ENCODE data around the gene FCSK. TPM values are rescaled to one million over a fixed set of nuclear protein-coding genes. Genes with fewer than 3 reads are reported as not detected.

FCSK gene
- total RNA-seq, 2 experiments from 2014 or later: 8.7 to 9.6 TPM

GRCh38 chr16:70463235-70463634, 8.8 kb downstream of the FCSK start:
- H3K4me1 Mint-ChIP-seq: no peaks in the 10 kb centered on the region
- H3K4me3 Mint-ChIP-seq: no peak overlapping the region
- no peaks in the 10 kb centered on the region for H3K36me3 Mint-ChIP-seq
- no peaks in the 10 kb centered on the region for H3K27me3 Mint-ChIP-seq
- DNase-seq: no peak
- no peak overlapping the region for H3K27ac Mint-ChIP-seq
- H3K9me3 Mint-ChIP-seq: no peaks in the 10 kb centered on the region

GRCh38 chr16:70465999-70466804, 11.8 kb downstream of the FCSK start:
- Mint-ChIP-seq H3K27me3 (no peaks in the 10 kb centered on the region), H3K27ac (no peak overlapping the region), H3K4me3 (no peak overlapping the region), H3K36me3 (no peaks in the 10 kb centered on the region), H3K9me3 (no peaks in the 10 kb centered on the region), H3K4me1 (no peaks in the 10 kb centered on the region)
- DNase-seq: no peak

DNA sequence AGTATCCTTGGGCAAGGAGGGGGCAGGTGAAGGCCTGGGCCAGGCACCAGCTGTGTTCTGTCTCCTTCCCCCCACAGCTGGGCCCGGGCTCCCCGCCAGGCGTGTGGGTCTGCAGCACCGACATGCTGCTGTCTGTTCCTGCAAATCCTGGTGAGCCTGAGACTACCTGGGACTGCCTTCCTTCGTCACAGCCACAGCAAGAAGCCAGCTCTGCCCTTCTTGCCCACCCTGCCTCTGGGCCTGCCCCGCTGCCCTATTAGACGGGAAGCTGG, 12.3 kb downstream of the FCSK start:
- H3K4me1 Mint-ChIP-seq: no peaks in the 10 kb centered on the region
- H3K4me3 Mint-ChIP-seq: no peak overlapping the region
- H3K27me3 Mint-ChIP-seq: no peaks in the 10 kb centered on the region
- no peak for DNase-seq
- no peaks in the 10 kb centered on the region for H3K36me3 Mint-ChIP-seq
- H3K27ac Mint-ChIP-seq: no peak overlapping the region
- no peaks in the 10 kb centered on the region for H3K9me3 Mint-ChIP-seq

DNA sequence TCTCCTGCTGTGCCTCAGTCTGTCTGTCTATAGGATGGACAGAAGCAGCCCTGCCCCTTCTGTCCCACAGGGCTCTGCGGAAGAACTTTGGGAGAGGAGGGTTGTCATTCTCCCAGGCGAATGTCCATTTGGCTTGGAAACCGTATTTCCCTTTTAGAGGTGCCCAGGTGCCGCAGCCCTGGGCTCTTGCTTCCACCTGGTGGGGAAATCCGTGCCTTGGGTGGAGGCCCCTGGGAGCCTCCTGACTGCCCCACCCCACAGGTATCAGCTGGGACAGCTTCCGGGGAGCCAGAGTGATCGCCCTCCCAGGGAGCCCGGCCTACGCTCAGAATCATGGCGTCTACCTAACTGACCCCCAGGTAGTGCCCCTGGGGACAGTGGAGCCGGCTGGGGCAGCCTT, 12.7 kb downstream of the FCSK start:
- H3K9me3 Mint-ChIP-seq: no peaks in the 10 kb centered on the region
- no peaks in the 10 kb centered on the region for H3K27me3 Mint-ChIP-seq
- no peaks in the 10 kb centered on the region for H3K4me1 Mint-ChIP-seq
- H3K27ac Mint-ChIP-seq: no peak overlapping the region
- no peak for DNase-seq
- H3K36me3 Mint-ChIP-seq: no peaks in the 10 kb centered on the region
- H3K4me3 Mint-ChIP-seq: no peak overlapping the region

GRCh38 chr16:70467608-70468007, 13.2 kb downstream of the FCSK start:
- H3K27me3 Mint-ChIP-seq: no peaks in the 10 kb centered on the region
- DNase-seq: no peak
- H3K4me1 Mint-ChIP-seq: no peaks in the 10 kb centered on the region
- H3K36me3 Mint-ChIP-seq: no peaks in the 10 kb centered on the region
- H3K9me3 Mint-ChIP-seq: no peaks in the 10 kb centered on the region
- no peak overlapping the region for H3K4me3 Mint-ChIP-seq
- no peak overlapping the region for H3K27ac Mint-ChIP-seq

GRCh38 chr16:70468776-70469525, 14.6 kb downstream of the FCSK start:
- Mint-ChIP-seq H3K27me3 (no peaks in the 10 kb centered on the region), H3K36me3 (no peaks in the 10 kb centered on the region), H3K4me3 (no peak overlapping the region), H3K27ac (no peak overlapping the region), H3K4me1 (no peaks in the 10 kb centered on the region), H3K9me3 (no peaks in the 10 kb centered on the region)
- DNase-seq: no peak

GRCh38 chr16:70470141-70470926, 15.9 kb downstream of the FCSK start:
- Mint-ChIP-seq H3K4me1 (no peaks in the 10 kb centered on the region), H3K9me3 (no peaks in the 10 kb centered on the region), H3K27me3 (no peaks in the 10 kb centered on the region), H3K36me3 (no peaks in the 10 kb centered on the region), H3K4me3 (no peak overlapping the region), H3K27ac (no peak overlapping the region)
- DNase-seq: no peak

DNA sequence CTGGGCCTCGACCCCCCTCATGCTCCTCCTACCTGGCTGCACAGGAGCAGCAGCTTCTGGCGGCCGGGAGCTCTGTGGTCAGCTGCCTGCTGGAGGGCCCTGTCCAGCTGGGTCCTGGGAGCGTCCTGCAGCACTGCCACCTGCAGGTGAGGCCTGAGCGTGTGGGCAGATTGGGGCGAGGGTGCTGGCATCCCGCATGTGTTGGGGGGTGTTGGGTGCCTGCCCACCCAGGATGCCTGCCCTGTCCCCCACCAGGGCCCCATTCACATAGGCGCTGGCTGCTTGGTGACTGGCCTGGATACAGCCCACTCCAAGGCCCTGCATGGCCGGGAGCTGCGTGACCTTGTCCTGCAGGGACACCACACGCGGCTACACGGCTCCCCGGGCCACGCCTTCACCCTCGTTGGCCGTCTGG, 16.5 kb downstream of the FCSK start:
- H3K27ac Mint-ChIP-seq: no peak overlapping the region
- no peak overlapping the region for H3K4me3 Mint-ChIP-seq
- H3K27me3 Mint-ChIP-seq: no peaks in the 10 kb centered on the region
- no peaks in the 10 kb centered on the region for H3K36me3 Mint-ChIP-seq
- no peak for DNase-seq
- no peaks in the 10 kb centered on the region for H3K9me3 Mint-ChIP-seq
- H3K4me1 Mint-ChIP-seq: no peaks in the 10 kb centered on the region

DNA sequence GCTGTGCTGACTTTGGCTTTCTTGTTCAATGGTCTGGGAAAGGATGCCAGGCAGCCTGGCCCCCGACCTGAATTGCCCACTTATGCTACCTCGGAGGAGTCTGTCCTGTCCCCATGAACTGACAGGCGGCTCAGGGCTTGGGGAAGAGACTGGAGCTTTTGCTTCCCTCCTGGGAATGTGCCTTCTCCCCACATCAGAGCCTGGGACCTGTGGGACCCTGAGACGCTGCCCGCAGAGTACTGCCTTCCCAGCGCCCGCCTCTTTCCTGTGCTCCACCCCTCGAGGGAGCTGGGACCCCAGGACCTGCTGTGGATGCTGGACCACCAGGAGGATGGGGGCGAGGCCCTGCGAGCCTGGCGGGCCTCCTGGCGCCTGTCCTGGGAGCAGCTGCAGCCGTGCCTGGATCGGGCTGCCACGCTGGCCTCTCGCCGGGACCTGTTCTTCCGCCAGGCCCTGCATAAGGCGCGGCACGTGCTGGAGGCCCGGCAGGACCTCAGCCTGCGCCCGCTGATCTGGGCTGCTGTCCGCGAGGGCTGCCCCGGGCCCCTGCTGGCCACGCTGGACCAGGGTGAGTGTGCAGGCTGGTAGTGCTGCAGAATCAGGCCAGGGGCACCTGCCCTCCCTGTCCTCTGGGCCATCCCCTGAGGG, 18.5 kb downstream of the FCSK start:
- peaks cover 14% of the 10 kb centered on the region for H3K4me1 Mint-ChIP-seq
- H3K27me3 Mint-ChIP-seq: no peaks in the 10 kb centered on the region
- H3K9me3 Mint-ChIP-seq: no peaks in the 10 kb centered on the region
- H3K27ac Mint-ChIP-seq: no peak overlapping the region
- peaks cover 4% of the 10 kb centered on the region for H3K36me3 Mint-ChIP-seq
- DNase-seq: no peak
- H3K4me3 Mint-ChIP-seq: no peak overlapping the region

GRCh38 chr16:70473446-70474319, 19.3 kb downstream of the FCSK start:
- H3K27me3 Mint-ChIP-seq: no peaks in the 10 kb centered on the region
- peaks cover 7% of the 10 kb centered on the region for H3K36me3 Mint-ChIP-seq
- H3K4me1 Mint-ChIP-seq: peaks cover 15% of the 10 kb centered on the region
- DNase-seq: no peak
- H3K27ac Mint-ChIP-seq: no peak overlapping the region
- no peaks in the 10 kb centered on the region for H3K9me3 Mint-ChIP-seq
- H3K4me3 Mint-ChIP-seq: no peak overlapping the region

GRCh38 chr16:70474320-70475053, 20.1 kb downstream of the FCSK start:
- Mint-ChIP-seq H3K36me3 (peaks cover 7% of the 10 kb centered on the region), H3K27ac (no peak overlapping the region), H3K4me3 (no peak overlapping the region), H3K9me3 (no peaks in the 10 kb centered on the region), H3K4me1 (peaks cover 18% of the 10 kb centered on the region), H3K27me3 (no peaks in the 10 kb centered on the region)
- DNase-seq: no peak

DNA sequence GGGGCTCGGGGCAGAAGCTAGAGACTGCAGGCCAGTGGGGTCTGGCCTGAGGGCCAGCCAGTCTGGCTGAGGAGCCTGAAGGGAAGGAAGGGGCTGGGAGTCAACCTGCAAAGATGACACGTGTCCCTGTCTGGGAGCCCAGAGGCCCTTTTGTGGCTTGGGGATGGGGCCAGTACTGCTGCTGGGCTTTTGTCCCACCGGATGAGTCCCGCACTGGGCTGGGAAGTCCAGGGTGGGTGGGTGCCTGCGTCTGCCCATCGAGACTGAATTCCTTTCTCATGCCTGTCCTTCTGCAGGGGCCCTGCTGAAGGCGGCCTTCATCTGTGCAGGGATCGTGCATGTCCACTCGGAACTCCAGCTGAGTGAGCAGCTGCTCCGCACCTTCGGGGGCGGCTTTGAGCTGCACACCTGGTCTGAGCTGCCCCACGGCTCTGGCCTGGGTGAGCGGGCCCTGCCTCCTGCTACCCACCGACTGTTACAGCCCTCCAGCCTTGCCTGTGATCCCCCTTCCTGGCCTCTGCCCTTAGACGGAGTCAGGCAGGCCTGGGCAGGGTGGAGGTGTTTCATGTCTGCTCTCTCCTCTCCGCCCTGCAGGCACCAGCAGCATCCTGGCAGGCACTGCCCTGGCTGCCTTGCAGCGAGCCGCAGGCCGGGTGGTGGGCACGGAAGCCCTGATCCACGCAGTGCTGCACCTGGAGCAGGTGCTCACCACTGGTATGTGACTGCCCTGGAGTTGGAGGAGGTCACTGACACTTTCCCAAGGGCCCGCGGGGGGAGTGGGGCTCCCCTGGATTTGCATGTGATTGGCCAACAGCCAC, 20.9 kb downstream of the FCSK start:
- Mint-ChIP-seq H3K4me3 (no peak overlapping the region), H3K27ac (peak overlapping the region; percentile 92)

More for the DNA sequence above, 20.9 kb downstream of the FCSK start:
- no peaks in the 10 kb centered on the region for H3K9me3 Mint-ChIP-seq
- H3K27me3 Mint-ChIP-seq: no peaks in the 10 kb centered on the region
- H3K4me1 Mint-ChIP-seq: peaks cover 18% of the 10 kb centered on the region
- peaks cover 7% of the 10 kb centered on the region for H3K36me3 Mint-ChIP-seq
- no peak for DNase-seq

All from activated naive CD8-positive, alpha-beta T cell treated with anti-CD3 and anti-CD28 coated beads for 36 hours (primary cell).